ENCODE data around the gene MNS1.

GRCh38 chr15:56468401-56468800 lies 3.5 kb upstream of the MNS1 start:
- no peak for TF ChIP-seq POLR2AphosphoS5 (IDR thresholded peaks at IDR 0.05)
- TF ChIP-seq, protein P1, sequence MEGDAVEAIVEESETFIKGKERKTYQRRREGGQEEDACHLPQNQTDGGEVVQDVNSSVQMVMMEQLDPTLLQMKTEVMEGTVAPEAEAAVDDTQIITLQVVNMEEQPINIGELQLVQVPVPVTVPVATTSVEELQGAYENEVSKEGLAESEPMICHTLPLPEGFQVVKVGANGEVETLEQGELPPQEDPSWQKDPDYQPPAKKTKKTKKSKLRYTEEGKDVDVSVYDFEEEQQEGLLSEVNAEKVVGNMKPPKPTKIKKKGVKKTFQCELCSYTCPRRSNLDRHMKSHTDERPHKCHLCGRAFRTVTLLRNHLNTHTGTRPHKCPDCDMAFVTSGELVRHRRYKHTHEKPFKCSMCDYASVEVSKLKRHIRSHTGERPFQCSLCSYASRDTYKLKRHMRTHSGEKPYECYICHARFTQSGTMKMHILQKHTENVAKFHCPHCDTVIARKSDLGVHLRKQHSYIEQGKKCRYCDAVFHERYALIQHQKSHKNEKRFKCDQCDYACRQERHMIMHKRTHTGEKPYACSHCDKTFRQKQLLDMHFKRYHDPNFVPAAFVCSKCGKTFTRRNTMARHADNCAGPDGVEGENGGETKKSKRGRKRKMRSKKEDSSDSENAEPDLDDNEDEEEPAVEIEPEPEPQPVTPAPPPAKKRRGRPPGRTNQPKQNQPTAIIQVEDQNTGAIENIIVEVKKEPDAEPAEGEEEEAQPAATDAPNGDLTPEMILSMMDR (IDR thresholded peaks at IDR 0.05) = no peak

All from sigmoid colon (tissue), 4 donors.